GM23338 (cell line): ENCODE results near the gene INPP4B. TPM values are rescaled to one million over a fixed set of nuclear protein-coding genes. Genes with fewer than 3 reads are reported as not detected.

Experiments
- ATAC-seq: fragments of 200-7000 bp; cut with Tn5 transposase; 3 replicates; pipeline ENCODE4 v1.9.1; 2020
- DNase-seq: peaks from one replicate; pipeline ENCODE4 v3.0.0-alpha.2; 2015; ENCODE audit warnings: low spot score
- H2AFZ ChIP-seq: fragments of 200-600 bp; sonication (generic); 2 replicates; pipeline ENCODE4 v1.8.0; 2016; ENCODE audit warnings: antibody characterized with exemption, mild to moderate bottlenecking, moderate library complexity
- H3F3A ChIP-seq: fragments of 200-600 bp; sonication (generic); replicated peaks from 2 replicates; pipeline ENCODE4 v1.8.0; 2017; ENCODE audit warnings: antibody characterized with exemption, mixed run types, low read depth
- H3K27ac ChIP-seq: fragments of 200-600 bp; sonication (generic); 2 replicates; pipeline ENCODE4 v1.6.1; 2016; ENCODE audit warnings: low read depth
- H3K27me3 ChIP-seq: fragments of 200-600 bp; sonication (generic); 2 replicates; pipeline ENCODE4 v1.8.0; 2016; ENCODE audit warnings: mild to moderate bottlenecking, mixed run types, moderate library complexity; ENCODE audit not compliant: insufficient read depth
- H3K36me3 ChIP-seq: fragments of 200-600 bp; sonication (generic); 2 replicates; pipeline ENCODE4 v1.8.0; 2016; ENCODE audit warnings: mild to moderate bottlenecking; ENCODE audit not compliant: insufficient read depth
- H3K4me1 ChIP-seq: fragments of 200-600 bp; sonication (generic); 2 replicates; pipeline ENCODE4 v1.8.0; 2016; ENCODE audit warnings: mild to moderate bottlenecking, moderate library complexity; ENCODE audit not compliant: insufficient read depth
- H3K4me2 ChIP-seq: fragments of 200-600 bp; sonication (generic); 2 replicates; pipeline ENCODE4 v1.7.1; 2017; ENCODE audit warnings: mixed run types
- H3K4me3 ChIP-seq: fragments of 200-600 bp; sonication (generic); 2 replicates; pipeline ENCODE4 v1.6.1; 2016; ENCODE audit warnings: mixed run types
- H3K79me2 ChIP-seq: fragments of 200-600 bp; sonication (generic); replicated peaks from 2 replicates; pipeline ENCODE4 v1.8.0; 2017; ENCODE audit warnings: mild to moderate bottlenecking; ENCODE audit not compliant: insufficient read depth
- H3K9me2 ChIP-seq: fragments of 200-600 bp; sonication (generic); 2 replicates; pipeline ENCODE4 v1.8.0; 2017; ENCODE audit not compliant: insufficient read depth
- H4K20me1 ChIP-seq: fragments of 200-600 bp; sonication (generic); replicated peaks from 2 replicates; pipeline ENCODE4 v1.8.0; 2017; ENCODE audit warnings: mild to moderate bottlenecking; ENCODE audit not compliant: insufficient read depth
- H3K27ac Mint-ChIP-seq: 2 replicates; pipeline ENCODE4 v1.8.0; 2020; ENCODE audit warnings: inconsistent platforms, mild to moderate bottlenecking, moderate library complexity, mixed read lengths
- H3K27me3 Mint-ChIP-seq: 3 replicates; pipeline ENCODE4 v1.8.0; 2022; ENCODE audit warnings: low read depth, mild to moderate bottlenecking, moderate library complexity, mixed read lengths, inconsistent platforms; ENCODE audit not compliant: insufficient read depth, poor library complexity
- H3K36me3 Mint-ChIP-seq: 3 replicates; pipeline ENCODE4 v1.8.0; 2021; ENCODE audit warnings: low read depth, mild to moderate bottlenecking, inconsistent platforms, moderate library complexity, mixed read lengths
- H3K4me1 Mint-ChIP-seq: 3 replicates; pipeline ENCODE4 v1.8.0; 2020; ENCODE audit warnings: mild to moderate bottlenecking, inconsistent platforms, mixed read lengths
- H3K4me3 Mint-ChIP-seq: 3 replicates; pipeline ENCODE4 v1.8.0; 2021; ENCODE audit warnings: moderate library complexity, mild to moderate bottlenecking, inconsistent platforms, mixed read lengths
- H3K9me3 Mint-ChIP-seq: 3 replicates; pipeline ENCODE4 v1.8.0; 2020; ENCODE audit warnings: moderate library complexity, mild to moderate bottlenecking, inconsistent platforms, mixed read lengths
- CREB1 ChIP-seq: fragments of 250-450 bp; sonication (Bioruptor Pico); IDR thresholded peaks from 2 replicates; pipeline ENCODE4 v1.5.0; 2020; ENCODE audit warnings: low read depth, mild to moderate bottlenecking, moderate library complexity
- EZH2 ChIP-seq: fragments of 200-600 bp; sonication (generic); IDR thresholded peaks from one replicate; pipeline ENCODE4 v1.8.0; 2017; ENCODE audit warnings: antibody characterized with exemption, mild to moderate bottlenecking, low read depth; ENCODE audit not compliant: unreplicated experiment
- EZH2phosphoT487 ChIP-seq: fragments of 200-600 bp; sonication (generic); IDR thresholded peaks from one replicate; pipeline ENCODE4 v1.8.1; 2018; ENCODE audit warnings: antibody characterized with exemption; ENCODE audit not compliant: unreplicated experiment
- JUNB ChIP-seq: IDR thresholded peaks from one replicate; pipeline ENCODE4 v1.6.1; 2016; ENCODE audit warnings: antibody characterized with exemption; ENCODE audit not compliant: unreplicated experiment
- NANOG ChIP-seq: IDR thresholded peaks from 2 replicates; pipeline ENCODE4 v1.6.1; 2016; ENCODE audit warnings: antibody characterized with exemption, borderline replicate concordance
- POLR2AphosphoS5 ChIP-seq: IDR thresholded peaks from 2 replicates; pipeline ENCODE4 v1.6.1; 2016; ENCODE audit warnings: antibody characterized with exemption, low read depth
- STAT1 ChIP-seq: IDR thresholded peaks from one replicate; pipeline ENCODE4 v1.6.1; 2016; ENCODE audit warnings: antibody characterized with exemption; ENCODE audit not compliant: unreplicated experiment
- ZNF114 ChIP-seq: fragments of 250-450 bp; sonication (Bioruptor Pico); IDR thresholded peaks from 2 replicates; pipeline ENCODE4 v1.5.0; 2020; ENCODE audit warnings: mild to moderate bottlenecking, moderate library complexity
- ZNF331 ChIP-seq: fragments of 250-450 bp; sonication (Bioruptor Pico); IDR thresholded peaks from 2 replicates; pipeline ENCODE4 v1.5.0; 2020; ENCODE audit warnings: low read depth, mild to moderate bottlenecking, moderate library complexity
- polyA plus RNA-seq: library from polyadenylated mRNA; unstranded; fragments of >200 nt; fragmentation: Nextera tagmentation; extraction: Ambion mirVana; gene quantifications from 2 replicates; pipeline ENCODE4 v1.2.1, GENCODE V29; 2016
- total RNA-seq: library from RNA; depleted of rRNA; stranded (reverse); fragments of >200 nt; shearing (Covaris generic); gene quantifications from 2 replicates; pipeline ENCODE4 v1.2.3, GENCODE V29; 2014
- TF ChIP-seq, protein P1 (sequence below): fragments of 250-450 bp; sonication (Bioruptor Pico); IDR thresholded peaks from 2 replicates; pipeline ENCODE4 v1.5.0; 2020; ENCODE audit warnings: mild to moderate bottlenecking, moderate library complexity
- TF ChIP-seq, protein P2 (sequence below): IDR thresholded peaks from 2 replicates; pipeline ENCODE4 v1.6.1; 2016; ENCODE audit warnings: antibody characterized with exemption
- TF ChIP-seq, protein P3 (sequence below), 2 experiments: fragments of 200-600 bp in 1 of 2; sonication (generic) in 1 of 2; conservative IDR thresholded peaks; 2 replicates each; pipeline versions ENCODE4 v1.5.1 to v1.6.1; 2016 to 2017; ENCODE audit warnings: antibody characterized with exemption in 2 of 2, low read depth in 2 of 2, mild to moderate bottlenecking in 2 of 2, moderate library complexity in 1 of 2
- TF ChIP-seq, protein P4 (sequence below): IDR thresholded peaks from one replicate; pipeline ENCODE4 v1.6.1; 2018; ENCODE audit warnings: antibody characterized with exemption; ENCODE audit not compliant: unreplicated experiment

The INPP4B gene
- total and polyA plus RNA-seq, 2 experiments from 2014 or later = 0.11 to 0.14 TPM

DNA sequence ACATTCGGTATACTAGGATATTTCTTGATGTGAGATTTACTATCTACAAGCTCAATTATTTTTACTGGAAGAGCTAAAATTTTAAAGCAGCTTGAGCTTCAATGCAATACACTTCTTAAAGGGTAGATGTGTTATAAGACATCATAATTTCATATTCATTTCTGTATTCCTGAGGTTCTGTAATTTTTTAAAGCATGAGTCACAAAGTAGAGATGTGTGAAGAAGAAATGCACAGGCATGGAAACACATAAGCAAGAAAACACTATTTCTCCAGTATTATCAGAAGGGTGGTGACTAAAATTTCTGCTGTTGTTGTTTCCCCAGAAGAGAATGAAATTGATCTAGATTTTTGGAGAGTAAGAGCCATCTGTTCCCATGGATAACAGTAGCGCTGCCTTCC is 72.6 kb downstream of the INPP4B start:
- no peak overlapping the region for H3K27ac ChIP-seq
- Mint-ChIP-seq H3K9me3 (no peaks in the 10 kb centered on the region), H3K4me1 (peaks cover 4% of the 10 kb centered on the region; the same call in 2 of the 3 replicates), H3K4me3 (no peak overlapping the region), H3K27me3 (no peaks in the 10 kb centered on the region), H3K36me3 (no peaks in the 10 kb centered on the region), H3K27ac (no peak overlapping the region)
- no peak for DNase-seq
- no peak overlapping the region for H3K4me3 ChIP-seq
- H3K27me3 ChIP-seq = no peaks in the 10 kb centered on the region
- H4K20me1 ChIP-seq = no peaks in the 10 kb centered on the region
- no peaks in the 10 kb centered on the region for H3F3A ChIP-seq
- no peak overlapping the region for H3K4me2 ChIP-seq
- H3K4me1 ChIP-seq = peaks cover 8% of the 10 kb centered on the region
- H3K79me2 ChIP-seq = no peaks in the 10 kb centered on the region
- no peak for ATAC-seq
- H2AFZ ChIP-seq = no peak overlapping the region
- no peaks in the 10 kb centered on the region for H3K36me3 ChIP-seq
- no peaks in the 10 kb centered on the region for H3K9me2 ChIP-seq
- TF ChIP-seq, protein P1, sequence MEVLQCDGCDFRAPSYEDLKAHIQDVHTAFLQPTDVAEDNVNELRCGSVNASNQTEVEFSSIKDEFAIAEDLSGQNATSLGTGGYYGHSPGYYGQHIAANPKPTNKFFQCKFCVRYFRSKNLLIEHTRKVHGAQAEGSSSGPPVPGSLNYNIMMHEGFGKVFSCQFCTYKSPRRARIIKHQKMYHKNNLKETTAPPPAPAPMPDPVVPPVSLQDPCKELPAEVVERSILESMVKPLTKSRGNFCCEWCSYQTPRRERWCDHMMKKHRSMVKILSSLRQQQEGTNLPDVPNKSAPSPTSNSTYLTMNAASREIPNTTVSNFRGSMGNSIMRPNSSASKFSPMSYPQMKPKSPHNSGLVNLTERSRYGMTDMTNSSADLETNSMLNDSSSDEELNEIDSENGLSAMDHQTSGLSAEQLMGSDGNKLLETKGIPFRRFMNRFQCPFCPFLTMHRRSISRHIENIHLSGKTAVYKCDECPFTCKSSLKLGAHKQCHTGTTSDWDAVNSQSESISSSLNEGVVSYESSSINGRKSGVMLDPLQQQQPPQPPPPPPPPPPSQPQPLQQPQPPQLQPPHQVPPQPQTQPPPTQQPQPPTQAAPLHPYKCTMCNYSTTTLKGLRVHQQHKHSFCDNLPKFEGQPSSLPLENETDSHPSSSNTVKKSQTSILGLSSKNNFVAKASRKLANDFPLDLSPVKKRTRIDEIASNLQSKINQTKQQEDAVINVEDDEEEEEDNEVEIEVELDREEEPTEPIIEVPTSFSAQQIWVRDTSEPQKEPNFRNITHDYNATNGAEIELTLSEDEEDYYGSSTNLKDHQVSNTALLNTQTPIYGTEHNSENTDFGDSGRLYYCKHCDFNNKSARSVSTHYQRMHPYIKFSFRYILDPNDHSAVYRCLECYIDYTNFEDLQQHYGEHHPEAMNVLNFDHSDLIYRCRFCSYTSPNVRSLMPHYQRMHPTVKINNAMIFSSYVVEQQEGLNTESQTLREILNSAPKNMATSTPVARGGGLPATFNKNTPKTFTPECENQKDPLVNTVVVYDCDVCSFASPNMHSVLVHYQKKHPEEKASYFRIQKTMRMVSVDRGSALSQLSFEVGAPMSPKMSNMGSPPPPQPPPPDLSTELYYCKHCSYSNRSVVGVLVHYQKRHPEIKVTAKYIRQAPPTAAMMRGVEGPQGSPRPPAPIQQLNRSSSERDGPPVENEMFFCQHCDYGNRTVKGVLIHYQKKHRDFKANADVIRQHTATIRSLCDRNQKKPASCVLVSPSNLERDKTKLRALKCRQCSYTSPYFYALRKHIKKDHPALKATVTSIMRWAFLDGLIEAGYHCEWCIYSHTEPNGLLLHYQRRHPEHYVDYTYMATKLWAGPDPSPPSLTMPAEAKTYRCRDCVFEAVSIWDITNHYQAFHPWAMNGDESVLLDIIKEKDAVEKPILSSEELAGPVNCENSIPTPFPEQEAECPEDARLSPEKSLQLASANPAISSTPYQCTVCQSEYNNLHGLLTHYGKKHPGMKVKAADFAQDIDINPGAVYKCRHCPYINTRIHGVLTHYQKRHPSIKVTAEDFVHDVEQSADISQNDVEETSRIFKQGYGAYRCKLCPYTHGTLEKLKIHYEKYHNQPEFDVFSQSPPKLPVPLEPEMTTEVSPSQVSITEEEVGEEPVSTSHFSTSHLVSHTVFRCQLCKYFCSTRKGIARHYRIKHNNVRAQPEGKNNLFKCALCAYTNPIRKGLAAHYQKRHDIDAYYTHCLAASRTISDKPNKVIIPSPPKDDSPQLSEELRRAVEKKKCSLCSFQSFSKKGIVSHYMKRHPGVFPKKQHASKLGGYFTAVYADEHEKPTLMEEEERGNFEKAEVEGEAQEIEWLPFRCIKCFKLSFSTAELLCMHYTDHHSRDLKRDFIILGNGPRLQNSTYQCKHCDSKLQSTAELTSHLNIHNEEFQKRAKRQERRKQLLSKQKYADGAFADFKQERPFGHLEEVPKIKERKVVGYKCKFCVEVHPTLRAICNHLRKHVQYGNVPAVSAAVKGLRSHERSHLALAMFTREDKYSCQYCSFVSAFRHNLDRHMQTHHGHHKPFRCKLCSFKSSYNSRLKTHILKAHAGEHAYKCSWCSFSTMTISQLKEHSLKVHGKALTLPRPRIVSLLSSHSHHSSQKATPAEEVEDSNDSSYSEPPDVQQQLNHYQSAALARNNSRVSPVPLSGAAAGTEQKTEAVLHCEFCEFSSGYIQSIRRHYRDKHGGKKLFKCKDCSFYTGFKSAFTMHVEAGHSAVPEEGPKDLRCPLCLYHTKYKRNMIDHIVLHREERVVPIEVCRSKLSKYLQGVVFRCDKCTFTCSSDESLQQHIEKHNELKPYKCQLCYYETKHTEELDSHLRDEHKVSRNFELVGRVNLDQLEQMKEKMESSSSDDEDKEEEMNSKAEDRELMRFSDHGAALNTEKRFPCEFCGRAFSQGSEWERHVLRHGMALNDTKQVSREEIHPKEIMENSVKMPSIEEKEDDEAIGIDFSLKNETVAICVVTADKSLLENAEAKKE (CRISPR knock-in tag) = no peak
- TF ChIP-seq NANOG (no peak), EZH2phosphoT487 (no peak), CREB1 (CRISPR knock-in tag) (no peak), ZNF331 (CRISPR knock-in tag) (no peak), POLR2AphosphoS5 (no peak), EZH2 (no peak), ZNF114 (no peak), STAT1 (no peak), JUNB (no peak)
- TF ChIP-seq, protein P2, sequence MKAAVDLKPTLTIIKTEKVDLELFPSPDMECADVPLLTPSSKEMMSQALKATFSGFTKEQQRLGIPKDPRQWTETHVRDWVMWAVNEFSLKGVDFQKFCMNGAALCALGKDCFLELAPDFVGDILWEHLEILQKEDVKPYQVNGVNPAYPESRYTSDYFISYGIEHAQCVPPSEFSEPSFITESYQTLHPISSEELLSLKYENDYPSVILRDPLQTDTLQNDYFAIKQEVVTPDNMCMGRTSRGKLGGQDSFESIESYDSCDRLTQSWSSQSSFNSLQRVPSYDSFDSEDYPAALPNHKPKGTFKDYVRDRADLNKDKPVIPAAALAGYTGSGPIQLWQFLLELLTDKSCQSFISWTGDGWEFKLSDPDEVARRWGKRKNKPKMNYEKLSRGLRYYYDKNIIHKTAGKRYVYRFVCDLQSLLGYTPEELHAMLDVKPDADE = no peak
- TF ChIP-seq, protein P3, sequence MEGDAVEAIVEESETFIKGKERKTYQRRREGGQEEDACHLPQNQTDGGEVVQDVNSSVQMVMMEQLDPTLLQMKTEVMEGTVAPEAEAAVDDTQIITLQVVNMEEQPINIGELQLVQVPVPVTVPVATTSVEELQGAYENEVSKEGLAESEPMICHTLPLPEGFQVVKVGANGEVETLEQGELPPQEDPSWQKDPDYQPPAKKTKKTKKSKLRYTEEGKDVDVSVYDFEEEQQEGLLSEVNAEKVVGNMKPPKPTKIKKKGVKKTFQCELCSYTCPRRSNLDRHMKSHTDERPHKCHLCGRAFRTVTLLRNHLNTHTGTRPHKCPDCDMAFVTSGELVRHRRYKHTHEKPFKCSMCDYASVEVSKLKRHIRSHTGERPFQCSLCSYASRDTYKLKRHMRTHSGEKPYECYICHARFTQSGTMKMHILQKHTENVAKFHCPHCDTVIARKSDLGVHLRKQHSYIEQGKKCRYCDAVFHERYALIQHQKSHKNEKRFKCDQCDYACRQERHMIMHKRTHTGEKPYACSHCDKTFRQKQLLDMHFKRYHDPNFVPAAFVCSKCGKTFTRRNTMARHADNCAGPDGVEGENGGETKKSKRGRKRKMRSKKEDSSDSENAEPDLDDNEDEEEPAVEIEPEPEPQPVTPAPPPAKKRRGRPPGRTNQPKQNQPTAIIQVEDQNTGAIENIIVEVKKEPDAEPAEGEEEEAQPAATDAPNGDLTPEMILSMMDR (conservative IDR thresholded peaks at IDR 0.05; ENCODE audit: low read depth in 2 of 2) = no peak
- TF ChIP-seq, protein P4, sequence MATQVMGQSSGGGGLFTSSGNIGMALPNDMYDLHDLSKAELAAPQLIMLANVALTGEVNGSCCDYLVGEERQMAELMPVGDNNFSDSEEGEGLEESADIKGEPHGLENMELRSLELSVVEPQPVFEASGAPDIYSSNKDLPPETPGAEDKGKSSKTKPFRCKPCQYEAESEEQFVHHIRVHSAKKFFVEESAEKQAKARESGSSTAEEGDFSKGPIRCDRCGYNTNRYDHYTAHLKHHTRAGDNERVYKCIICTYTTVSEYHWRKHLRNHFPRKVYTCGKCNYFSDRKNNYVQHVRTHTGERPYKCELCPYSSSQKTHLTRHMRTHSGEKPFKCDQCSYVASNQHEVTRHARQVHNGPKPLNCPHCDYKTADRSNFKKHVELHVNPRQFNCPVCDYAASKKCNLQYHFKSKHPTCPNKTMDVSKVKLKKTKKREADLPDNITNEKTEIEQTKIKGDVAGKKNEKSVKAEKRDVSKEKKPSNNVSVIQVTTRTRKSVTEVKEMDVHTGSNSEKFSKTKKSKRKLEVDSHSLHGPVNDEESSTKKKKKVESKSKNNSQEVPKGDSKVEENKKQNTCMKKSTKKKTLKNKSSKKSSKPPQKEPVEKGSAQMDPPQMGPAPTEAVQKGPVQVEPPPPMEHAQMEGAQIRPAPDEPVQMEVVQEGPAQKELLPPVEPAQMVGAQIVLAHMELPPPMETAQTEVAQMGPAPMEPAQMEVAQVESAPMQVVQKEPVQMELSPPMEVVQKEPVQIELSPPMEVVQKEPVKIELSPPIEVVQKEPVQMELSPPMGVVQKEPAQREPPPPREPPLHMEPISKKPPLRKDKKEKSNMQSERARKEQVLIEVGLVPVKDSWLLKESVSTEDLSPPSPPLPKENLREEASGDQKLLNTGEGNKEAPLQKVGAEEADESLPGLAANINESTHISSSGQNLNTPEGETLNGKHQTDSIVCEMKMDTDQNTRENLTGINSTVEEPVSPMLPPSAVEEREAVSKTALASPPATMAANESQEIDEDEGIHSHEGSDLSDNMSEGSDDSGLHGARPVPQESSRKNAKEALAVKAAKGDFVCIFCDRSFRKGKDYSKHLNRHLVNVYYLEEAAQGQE = no peak
